Right lobe of liver (tissue), 6 donors: Measurements from ENCODE around the gene DSP. TPM values are rescaled to one million over a fixed set of nuclear protein-coding genes. Genes with fewer than 3 reads are reported as not detected.

Experiments
- ATAC-seq, 4 donors: fragments of 200-7000 bp; cut with Tn5 transposase; one replicate each; pipeline ENCODE4 v1.9.1; 2020; ENCODE audit warnings: mild to moderate bottlenecking in 4 of 4, moderate library complexity in 4 of 4
- DNase-seq, 3 donors: peaks; one replicate each; pipeline ENCODE4 v3.0.0-alpha.2; 2020
- H3K27ac ChIP-seq, 3 donors: fragments of 200-600 bp; one replicate each; pipeline ENCODE4 v1.8.0; 2022
- H3K27me3 ChIP-seq, 2 donors: fragments of 200-600 bp; one replicate each; pipeline ENCODE4 v1.8.0; 2022
- H3K36me3 ChIP-seq, 4 donors: fragments of 200-600 bp; sonication (generic) in 1 of 4; one replicate each; pipeline versions ENCODE4 v1.5.1 to v1.8.0; 2017 to 2022; ENCODE audit warnings: control low read depth in 1 of 4
- H3K4me1 ChIP-seq, 4 donors: fragments of 200-600 bp; sonication (generic) in 1 of 4; one replicate each; pipeline versions ENCODE4 v1.5.1 to v1.8.0; 2017 to 2022; ENCODE audit warnings: control low read depth in 1 of 4
- H3K4me3 ChIP-seq, 3 donors: fragments of 200-600 bp; one replicate each; pipeline ENCODE4 v1.8.0; 2022
- H3K9me3 ChIP-seq, 4 donors: fragments of 200-600 bp; sonication (generic) in 1 of 4; one replicate each; pipeline versions ENCODE4 v1.5.1 to v1.8.0; 2017 to 2022; ENCODE audit warnings: control low read depth in 1 of 4
- POLR2A ChIP-seq: fragments of 450-650 bp; IDR thresholded peaks from one replicate; pipeline ENCODE4 v1.6.1; 2017; ENCODE audit warnings: antibody characterized with exemption, mild to moderate bottlenecking
- WGBS: methylation state at CpG from one replicate; pipeline ENCODE4 v1.1.6; 2018; ENCODE audit warnings: low coverage, low lambda C conversion rate; ENCODE audit not compliant: insufficient coverage; ENCODE audit errors: missing lambda C conversion rate; 5-methylcytosine and 5-hydroxymethylcytosine counted together
- intact Hi-C, 2 donors: fragments of 100-400 bp; cut with DNase I; formaldehyde crosslinking; loops; one replicate each; pipeline versions ENCODE4 v1.11.2 to v1.14.1; 2022
- total RNA-seq, 6 experiments: library from RNA; depleted of rRNA in 2 of 6; stranded (reverse); fragments of >200 nt in 2 of 6; fragmentation: NEBNext Ultra II Directional in 3 of 6; extraction: Animal tissue kit (Norgen Biotek cat#: 25700) in 3 of 6; gene quantifications; one replicate each; pipeline versions ENCODE4 v1.1.0 to v1.2.4, GENCODE V29; 2016 to 2023
- TF ChIP-seq, protein P1 (sequence below), 4 donors: fragments of 200-600 bp in 3 of 4; fragments of 450-650 bp in 1 of 4; IDR thresholded peaks; one replicate each; pipeline versions ENCODE4 v1.5.1 to v1.8.0; 2016 to 2022; ENCODE audit warnings: antibody characterized with exemption in 4 of 4, mild to moderate bottlenecking in 2 of 4
- donor health status: DM: no; HTN: yes; CAD: no.
- donor health status: DM: no; HTN: no; CAD: no.
- donor health status: DM: no; HTN: no; CAD: no.
- donor health status: DM: no; HTN: yes; CAD: no.
- donor health status: DM: no; HTN: yes; CAD: no.

DSP gene
- total RNA-seq, 6 experiments from 2014 or later: 64.6 to 94.2 (median 82.1) TPM

DNA sequence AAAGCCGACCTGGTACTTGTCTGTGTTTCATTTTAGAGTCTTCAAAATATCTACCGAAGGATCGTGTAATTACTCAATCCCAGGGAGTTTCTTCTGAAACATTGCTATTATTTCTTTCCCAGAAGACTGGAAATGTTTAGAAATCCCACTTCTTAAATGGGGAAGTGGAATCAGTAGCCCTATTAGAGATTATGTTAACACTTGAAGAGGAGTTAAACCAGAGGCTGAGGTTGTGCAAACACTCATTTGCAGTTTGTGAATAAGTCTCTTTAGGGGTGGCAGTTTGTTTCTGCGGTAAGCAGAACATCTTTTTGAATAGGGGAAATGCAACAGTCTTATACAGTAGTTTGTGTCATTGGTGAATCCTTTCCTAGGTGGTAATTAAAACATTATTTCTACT lies 21.3 kb downstream of the DSP start:
- Histone ChIP-seq H3K27ac (no peak overlapping the region), H3K36me3 (peaks cover 0 to 50% (median 21%) of the 10 kb centered on the region in 4 donors), H3K9me3 (no peaks in the 10 kb centered on the region), H3K4me3 (no peak overlapping the region), H3K4me1 (peaks cover 0 to 29% (median 16%) of the 10 kb centered on the region in 4 donors), H3K27me3 (no peaks in the 10 kb centered on the region)
- intact Hi-C loops: no loop called here
- no peak for TF ChIP-seq POLR2A
- TF ChIP-seq, protein P1, sequence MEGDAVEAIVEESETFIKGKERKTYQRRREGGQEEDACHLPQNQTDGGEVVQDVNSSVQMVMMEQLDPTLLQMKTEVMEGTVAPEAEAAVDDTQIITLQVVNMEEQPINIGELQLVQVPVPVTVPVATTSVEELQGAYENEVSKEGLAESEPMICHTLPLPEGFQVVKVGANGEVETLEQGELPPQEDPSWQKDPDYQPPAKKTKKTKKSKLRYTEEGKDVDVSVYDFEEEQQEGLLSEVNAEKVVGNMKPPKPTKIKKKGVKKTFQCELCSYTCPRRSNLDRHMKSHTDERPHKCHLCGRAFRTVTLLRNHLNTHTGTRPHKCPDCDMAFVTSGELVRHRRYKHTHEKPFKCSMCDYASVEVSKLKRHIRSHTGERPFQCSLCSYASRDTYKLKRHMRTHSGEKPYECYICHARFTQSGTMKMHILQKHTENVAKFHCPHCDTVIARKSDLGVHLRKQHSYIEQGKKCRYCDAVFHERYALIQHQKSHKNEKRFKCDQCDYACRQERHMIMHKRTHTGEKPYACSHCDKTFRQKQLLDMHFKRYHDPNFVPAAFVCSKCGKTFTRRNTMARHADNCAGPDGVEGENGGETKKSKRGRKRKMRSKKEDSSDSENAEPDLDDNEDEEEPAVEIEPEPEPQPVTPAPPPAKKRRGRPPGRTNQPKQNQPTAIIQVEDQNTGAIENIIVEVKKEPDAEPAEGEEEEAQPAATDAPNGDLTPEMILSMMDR (IDR thresholded peaks at IDR 0.05): no peak
- no peak for DNase-seq
- 68% methylated on average over 3 of the region's 4 CpGs for WGBS
- no peak for ATAC-seq

DNA sequence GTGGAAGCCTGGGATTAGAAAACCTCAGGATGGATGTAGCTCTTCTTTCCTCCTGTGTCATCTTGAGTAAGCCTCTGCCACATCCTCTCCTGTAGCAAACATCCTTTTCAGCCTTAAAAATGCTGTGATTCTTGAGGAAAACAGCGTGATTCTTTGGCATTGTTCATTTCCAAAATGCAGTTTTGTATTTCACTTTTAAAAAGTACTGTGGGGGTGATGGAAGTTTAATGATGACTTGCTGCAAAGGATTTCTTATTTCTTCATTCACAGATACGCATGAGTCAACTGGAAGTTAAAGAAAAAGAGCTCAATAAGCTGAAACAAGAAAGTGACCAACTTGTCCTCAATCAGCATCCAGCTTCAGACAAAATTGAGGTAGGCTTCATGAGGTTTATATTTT lies 24.6 kb downstream of the DSP start:
- H3K4me1 ChIP-seq: peaks cover 0 to 9% (median 7%) of the 10 kb centered on the region in 4 donors
- TF ChIP-seq POLR2A: no peak
- DNase-seq (no peak), ATAC-seq (no peak)
- no peak overlapping the region for H3K27ac ChIP-seq
- 92% methylated on average over 2 of the region's 2 CpGs for WGBS
- no peaks in the 10 kb centered on the region for H3K9me3 ChIP-seq
- no peaks in the 10 kb centered on the region for H3K27me3 ChIP-seq
- intact Hi-C loops: no loop called here
- peaks cover 0 to 79% (median 34%) of the 10 kb centered on the region in 4 donors for H3K36me3 ChIP-seq
- H3K4me3 ChIP-seq: no peak overlapping the region

DNA sequence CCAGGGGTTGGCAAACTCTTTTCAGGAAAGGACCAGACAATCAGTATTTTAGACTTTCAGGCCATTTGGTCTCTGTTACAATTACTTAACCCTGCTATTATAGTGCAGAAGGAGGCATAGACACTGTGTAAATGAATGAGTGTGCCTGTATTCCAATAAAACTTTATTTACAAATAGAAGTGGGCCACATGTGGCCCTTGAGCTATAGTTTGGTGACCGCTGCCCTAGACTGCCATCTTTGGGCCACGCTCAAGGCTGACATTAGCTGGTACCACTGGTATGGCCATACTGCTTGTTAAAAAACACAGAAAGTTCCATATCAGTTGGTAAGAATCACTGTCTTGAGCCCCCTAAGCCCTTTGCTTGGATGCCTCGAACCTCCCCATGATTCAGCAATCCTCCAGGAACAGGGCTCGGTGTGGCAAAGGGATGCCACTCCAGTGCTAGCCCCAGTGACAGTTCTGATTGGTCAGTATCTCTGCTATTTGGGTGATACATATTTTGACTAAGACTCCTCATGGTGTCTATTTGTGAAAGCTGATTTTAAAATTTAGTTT lies 25.2 kb downstream of the DSP start:
- H3K36me3 ChIP-seq: peaks cover 0 to 85% (median 35%) of the 10 kb centered on the region in 4 donors
- no peak for DNase-seq

DNA sequence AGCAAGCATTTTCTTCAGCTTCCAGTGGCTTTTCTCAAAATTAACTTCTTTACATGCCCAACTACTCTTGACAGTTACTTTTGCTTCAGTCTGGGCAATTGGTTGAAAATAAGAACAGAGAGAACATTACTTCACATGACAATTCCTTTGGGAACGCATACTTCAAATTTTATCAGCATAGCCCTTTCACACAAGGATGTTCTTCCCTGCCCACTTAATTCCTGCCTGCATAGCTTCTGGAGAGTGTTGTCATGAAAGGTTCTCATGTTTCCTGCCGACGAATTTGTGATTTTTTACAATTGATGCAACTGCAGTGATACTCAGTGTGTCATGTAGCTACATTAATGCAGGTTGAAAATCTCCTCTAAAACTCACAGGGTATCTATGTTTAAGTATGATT lies 26.6 kb downstream of the DSP start:
- Histone ChIP-seq H3K4me3 (no peak overlapping the region), H3K36me3 (peaks cover 3 to 99% (median 39%) of the 10 kb centered on the region in 4 donors), H3K4me1 (no peaks in the 10 kb centered on the region), H3K27ac (no peak overlapping the region), H3K9me3 (no peaks in the 10 kb centered on the region), H3K27me3 (no peaks in the 10 kb centered on the region)
- no peak for DNase-seq
- intact Hi-C loops: no loop called here
- 84% methylated on average over 3 of the region's 3 CpGs for WGBS
- no peak for TF ChIP-seq POLR2A
- TF ChIP-seq, protein P1 (IDR thresholded peaks at IDR 0.05): no peak
- ATAC-seq: no peak

More for the DNA sequence above, 25.2 kb downstream of the DSP start:
- intact Hi-C loops: no loop called here
- 76% methylated on average over 2 of the region's 4 CpGs for WGBS
- H3K27me3 ChIP-seq: no peaks in the 10 kb centered on the region
- no peak overlapping the region for H3K4me3 ChIP-seq
- no peak for TF ChIP-seq POLR2A
- TF ChIP-seq, protein P1 (IDR thresholded peaks at IDR 0.05): no peak
- H3K9me3 ChIP-seq: no peaks in the 10 kb centered on the region
- H3K27ac ChIP-seq: no peak overlapping the region
- H3K4me1 ChIP-seq: peaks cover 0 to 8% (median 7%) of the 10 kb centered on the region in 4 donors
- no peak for ATAC-seq

DNA sequence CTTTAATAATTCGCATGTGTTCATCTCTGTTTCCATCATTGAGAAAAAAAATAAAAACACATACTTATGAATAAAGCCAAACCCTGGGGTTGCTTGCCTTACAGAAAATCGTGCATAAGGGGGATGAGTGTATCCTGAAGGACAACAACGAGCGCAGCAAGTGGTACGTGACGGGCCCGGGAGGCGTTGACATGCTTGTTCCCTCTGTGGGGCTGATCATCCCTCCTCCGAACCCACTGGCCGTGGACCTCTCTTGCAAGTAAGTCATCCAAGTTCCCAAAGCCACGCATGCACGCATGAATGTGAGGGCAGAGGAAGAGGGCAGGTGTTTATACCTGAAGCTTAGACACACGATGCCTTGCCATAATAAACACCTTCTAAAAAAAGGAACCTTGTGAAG lies 27.6 kb downstream of the DSP start:
- no peak for DNase-seq
- no peaks in the 10 kb centered on the region for H3K27me3 ChIP-seq
- 88% methylated on average over 10 of the region's 13 CpGs for WGBS
- H3K36me3 ChIP-seq: peaks cover 3 to 99% (median 42%) of the 10 kb centered on the region in 4 donors
- TF ChIP-seq, protein P1 (IDR thresholded peaks at IDR 0.05): no peak
- no peak for TF ChIP-seq POLR2A
- no peaks in the 10 kb centered on the region for H3K9me3 ChIP-seq
- no peak overlapping the region for H3K27ac ChIP-seq
- intact Hi-C loops: no loop called here
- ATAC-seq: no peak
- H3K4me1 ChIP-seq: no peaks in the 10 kb centered on the region
- no peak overlapping the region for H3K4me3 ChIP-seq
